ENCODE results near the gene LENG1. TPM values are rescaled to one million over a fixed set of nuclear protein-coding genes. Genes with fewer than 3 reads are reported as not detected.

LENG1 gene
- total and polyA plus RNA-seq, 9 of the 15 experiments (the other 6 are each of a cell fraction or from before 2014, with no cell fraction given): 0.30 to 10.5 (median 4.7) TPM

GRCh38 chr19:54152878-54153524, 6.5 kb downstream of the LENG1 start:
- no peak overlapping the region for H3K9ac ChIP-seq (ENCODE audit: insufficient read depth in 1 of 2, low read depth in 2 of 2, low read length in 2 of 2)
- H3K27me3 ChIP-seq (ENCODE audit: control insufficient read depth in 2 of 2, insufficient read depth in 2 of 2, low read length in 2 of 2): no peaks in the 10 kb centered on the region
- H3K79me2 ChIP-seq (ENCODE audit: control insufficient read depth, insufficient read depth, low read length): peaks cover under 1% of the 10 kb centered on the region; the same call in 1 of the 3 replicates
- peaks cover 95% of the 10 kb centered on the region for H3K36me3 ChIP-seq (ENCODE audit: control insufficient read depth, insufficient read depth, low read length)
- 94% methylated on average over 8 of the region's 25 CpGs for WGBS (ENCODE audit: insufficient coverage, low coverage, missing lambda C conversion rate)
- no peaks in the 10 kb centered on the region for H3K9me1 ChIP-seq (ENCODE audit: control insufficient read depth, insufficient read depth, low read length)
- peaks cover 0 to 8% of the 10 kb centered on the region in 2 experiments; a peak in 2 of 5 replicates for H3K4me1 ChIP-seq (replicated peaks in 1 of 2; ENCODE audit: control insufficient read depth in 2 of 2, insufficient read depth in 2 of 2, low read length in 2 of 2)
- H3K4me2 ChIP-seq (ENCODE audit: insufficient read depth, low read length): no peak overlapping the region
- no peaks in the 10 kb centered on the region; the same call in 1 of the 2 replicates for H4K20me1 ChIP-seq (replicated peaks; ENCODE audit: control insufficient read depth, insufficient read depth, low read length)
- H3K9me3 ChIP-seq (replicated peaks; ENCODE audit: control insufficient read depth, insufficient read depth, low read depth, low read length): no peaks in the 10 kb centered on the region
- no peak for ATAC-seq
- no peak overlapping the region for H3K4me3 ChIP-seq
- FAIRE-seq: no peak
- in situ Hi-C loops (cut with MboI): no loop called here
- TF ChIP-seq POLR2G (IDR thresholded peaks at IDR 0.05; ENCODE audit: low read depth, low read length) (peak; percentile 26; the same call in 1 of the 2 replicates), ETV6 (IDR thresholded peaks at IDR 0.05; ENCODE audit: borderline replicate concordance in 1 of 2, low read depth in 2 of 2, low read length in 1 of 2) (no peak), ETV6 (CRISPR knock-in tag; IDR thresholded peaks at IDR 0.05; ENCODE audit: borderline replicate concordance) (no peak), PHF20 (IDR thresholded peaks at IDR 0.05; ENCODE audit: partially characterized antibody) (no peak), CTCF (IDR thresholded peaks at IDR 0.05 in 2 of 3, conservative IDR thresholded peaks at IDR 0.05 in 1 of 3; ENCODE audit: insufficient read depth in 2 of 3, low read depth in 1 of 3, low read length in 3 of 3) (no peak), RBM39 (optimal IDR thresholded peaks at IDR 0.05; ENCODE audit: low read depth, low read length) (no peak), KLF10 (CRISPR knock-in tag; IDR thresholded peaks at IDR 0.05) (no peak), RREB1 (CRISPR knock-in tag; IDR thresholded peaks at IDR 0.05) (no peak)
- no peak for DNase-seq (ENCODE audit: extremely low read depth in 1 of 4, low spot score in 3 of 4)
- no peak overlapping the region for H3K27ac ChIP-seq (ENCODE audit: extremely low read depth, low read depth, low read length)
- CTCF ChIA-PET (ENCODE audit: low intra/inter-chr PET ratio): interaction anchor here (0.6 kb wide), 1 partner anchor 25 kb away, joined by 3 read pairs; no protein-coding TSS in a partner anchor
- intact Hi-C loops (cut with micrococcal nuclease): no loop called here
- POLR2A ChIA-PET: interaction anchor here (0.5 to 1.5 kb wide), 3 partner anchors 14 to 86 kb away, joined by 3 to 4 read pairs (median 4); partner anchors contain the start of genes PRPF31 and TFPT
- no peak overlapping the region for H2AFZ ChIP-seq (ENCODE audit: low read depth, low read length)
- BruUV-seq (replicated peaks): no TSS peak

All from K562 (cell line).